ENCODE results near the gene OR13C2.

OR13C2 gene

DNA sequence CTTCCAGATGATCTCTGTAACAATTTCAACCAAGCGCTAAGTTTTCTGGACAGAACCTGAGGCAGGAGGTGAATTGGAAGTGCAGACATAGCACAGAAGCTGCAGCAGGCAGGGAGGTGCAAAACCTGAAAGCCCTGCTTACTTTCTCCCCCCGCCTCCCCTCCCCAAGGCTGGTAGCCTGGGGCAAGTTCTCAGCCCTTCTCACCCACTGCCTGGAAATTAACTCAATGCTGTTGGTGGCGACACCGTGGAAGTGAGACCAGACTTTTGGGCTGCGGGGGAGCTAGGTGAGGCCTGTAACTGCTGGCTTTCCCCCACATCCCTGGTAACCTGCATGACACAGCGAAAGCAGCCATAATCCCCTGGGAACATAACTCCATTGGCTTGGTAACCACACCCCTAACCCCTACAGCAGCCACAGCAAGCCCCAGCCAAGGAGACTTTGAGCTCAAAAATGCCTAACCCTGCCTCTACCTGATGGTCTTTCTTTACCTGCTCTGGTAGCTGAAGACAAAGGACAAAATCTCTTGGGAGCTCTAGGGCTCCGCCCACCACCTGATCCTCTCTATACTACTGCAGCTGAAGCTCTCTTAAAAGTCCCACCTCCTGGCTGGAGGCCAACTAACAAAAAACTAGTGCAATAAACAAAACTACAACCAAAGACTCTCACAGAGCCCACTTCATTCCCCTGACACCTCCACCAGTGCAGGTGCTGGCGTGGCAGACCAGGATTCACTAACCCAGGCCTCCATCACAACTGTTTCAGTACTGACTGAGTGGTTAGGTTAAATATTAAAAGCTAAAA, 48.4 kb downstream of the OR13C2 start:
- no peaks in the 10 kb centered on the region for H3K4me1 Mint-ChIP-seq
- TF ChIP-seq CTCF (IDR thresholded peaks at IDR 0.05; ENCODE audit: unreplicated experiment in 3 of 3), result no peak
- H3K4me3 Mint-ChIP-seq, result no peak overlapping the region
- H3K27me3 Mint-ChIP-seq (ENCODE audit: low read depth), result no peaks in the 10 kb centered on the region
- H3K36me3 Mint-ChIP-seq (ENCODE audit: low read depth), result no peaks in the 10 kb centered on the region
- peaks cover 15% of the 10 kb centered on the region for H3K9me3 Mint-ChIP-seq
- no peak overlapping the region for H3K27ac Mint-ChIP-seq

DNA sequence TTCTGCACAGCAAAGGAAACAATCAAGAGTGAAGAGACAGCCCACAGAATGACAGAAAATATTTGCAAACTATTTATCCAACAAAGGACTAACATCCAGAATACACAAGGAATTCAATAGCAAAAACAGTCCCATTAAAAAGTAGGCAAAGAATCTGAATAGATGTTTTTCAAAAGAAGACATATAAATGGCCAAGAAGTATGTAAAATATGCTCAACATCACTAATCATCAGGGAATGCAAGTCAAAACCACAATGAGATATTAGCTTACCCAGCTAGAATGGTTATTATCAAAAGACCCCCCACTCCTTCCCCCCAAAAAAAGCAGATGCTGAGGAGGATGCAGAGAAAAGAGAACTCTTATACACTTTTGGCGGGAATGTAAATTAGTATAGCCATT, 49.9 kb downstream of the OR13C2 start:
- no peaks in the 10 kb centered on the region for H3K36me3 Mint-ChIP-seq (ENCODE audit: low read depth)
- H3K4me3 Mint-ChIP-seq, result no peak overlapping the region
- H3K27me3 Mint-ChIP-seq (ENCODE audit: low read depth), result no peaks in the 10 kb centered on the region
- peaks cover 15% of the 10 kb centered on the region for H3K9me3 Mint-ChIP-seq
- TF ChIP-seq CTCF (IDR thresholded peaks at IDR 0.05; ENCODE audit: unreplicated experiment in 3 of 3), result no peak
- H3K27ac Mint-ChIP-seq, result no peak overlapping the region
- H3K4me1 Mint-ChIP-seq, result no peaks in the 10 kb centered on the region

Data from nephron (organoid).